Liver (tissue), 3 donors: Measurements from ENCODE around the gene MAPK11.

Experiments used
- EGR1 ChIP-seq, 2 donors: IDR thresholded peaks; 2 replicates each; pipeline ENCODE4 v1.6.1; 2016 to 2018; ENCODE audit warnings: antibody characterized with exemption in 2 of 2, low read depth in 2 of 2
- JUND ChIP-seq, 2 donors: IDR thresholded peaks; 2 replicates each; pipeline ENCODE4 v1.6.1; 2016; ENCODE audit warnings: antibody characterized with exemption in 2 of 2
- NR2F2 ChIP-seq: IDR thresholded peaks from 2 replicates; pipeline ENCODE4 v1.6.1; 2016; ENCODE audit warnings: antibody characterized with exemption
- RAD21 ChIP-seq, 2 donors: IDR thresholded peaks; 2 replicates each; pipeline ENCODE4 v1.6.1; 2016; ENCODE audit warnings: antibody characterized with exemption in 2 of 2, mild to moderate bottlenecking in 2 of 2
- RXRA ChIP-seq, 2 donors: IDR thresholded peaks; 2 replicates each; pipeline ENCODE4 v1.6.1; 2017 to 2018; ENCODE audit warnings: antibody characterized with exemption in 2 of 2, mild to moderate bottlenecking in 1 of 2
- SP1 ChIP-seq: IDR thresholded peaks from 2 replicates; pipeline ENCODE4 v1.6.1; 2018; ENCODE audit warnings: antibody characterized with exemption, mild to moderate bottlenecking
- TAF1 ChIP-seq: conservative IDR thresholded peaks from 2 replicates; pipeline ENCODE4 v1.6.1; 2016; ENCODE audit warnings: antibody characterized with exemption, mild to moderate bottlenecking
- YY1 ChIP-seq: IDR thresholded peaks from 2 replicates; pipeline ENCODE4 v1.6.1; 2016; ENCODE audit warnings: antibody characterized with exemption, mild to moderate bottlenecking
- TF ChIP-seq, protein P1 (sequence below): fragments of 150-350 bp; IDR thresholded peaks from 2 replicates; pipeline ENCODE4 v1.5.1; 2017; ENCODE audit warnings: improper control_type of control experiment, low read depth, low read length; ENCODE audit not compliant: missing input control
- TF ChIP-seq, protein P2 (sequence below): IDR thresholded peaks from 2 replicates; pipeline ENCODE4 v1.6.1; 2016; ENCODE audit warnings: antibody characterized with exemption
- TF ChIP-seq, protein P3 (sequence below): IDR thresholded peaks from 2 replicates; pipeline ENCODE4 v1.6.1; 2016; ENCODE audit warnings: antibody characterized with exemption
- TF ChIP-seq, protein P4 (sequence below): IDR thresholded peaks from 2 replicates; pipeline ENCODE4 v1.6.1; 2016; ENCODE audit warnings: antibody characterized with exemption, mild to moderate bottlenecking
- TF ChIP-seq, protein P5 (sequence below): IDR thresholded peaks from 2 replicates; pipeline ENCODE4 v1.6.1; 2016; ENCODE audit warnings: antibody characterized with exemption
- donor health status: healthy.
- donor health status: healthy.

DNA sequence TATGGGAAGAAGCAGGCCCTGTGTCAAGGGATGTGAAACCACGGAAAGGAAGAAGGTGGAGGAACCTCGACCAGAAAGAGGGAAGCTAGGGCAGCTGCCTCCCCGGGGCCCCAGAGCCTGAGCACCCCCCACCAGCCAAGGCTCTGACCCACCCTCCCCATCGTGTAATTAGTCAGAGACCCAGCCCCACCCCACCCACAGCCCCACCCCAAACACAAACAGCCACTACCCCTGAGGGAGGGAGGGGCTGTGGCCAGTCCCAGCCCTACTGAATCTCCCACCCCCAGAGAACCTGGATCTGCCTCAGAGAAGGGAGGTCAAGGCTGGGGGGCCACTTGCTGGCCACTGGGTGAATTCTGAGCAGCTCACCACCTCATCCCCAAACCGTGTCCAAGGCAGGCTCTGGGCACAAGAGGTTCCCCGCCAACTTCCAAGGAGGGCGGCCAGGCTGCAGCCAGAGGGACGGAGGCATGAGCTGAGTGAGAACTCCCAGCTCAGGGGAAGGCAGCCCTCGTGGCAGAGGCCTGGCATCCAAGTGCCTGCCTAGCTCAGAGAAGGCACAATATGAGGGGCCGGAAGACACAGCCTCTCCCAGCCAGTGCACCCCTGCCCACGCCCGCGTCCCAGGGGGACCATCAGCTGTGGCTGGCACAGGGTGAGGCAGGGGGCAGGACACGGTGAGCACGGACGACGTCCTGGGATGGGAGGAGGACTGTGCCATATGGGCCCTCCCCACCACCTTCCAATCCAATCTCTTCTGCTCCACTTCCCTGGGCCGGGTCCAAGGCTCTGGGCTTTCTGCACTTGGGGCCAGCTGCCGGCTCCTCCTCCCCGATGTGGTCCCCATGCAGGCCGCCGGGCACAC is 34.6 kb upstream of the MAPK11 start:
- TF ChIP-seq, protein P1, sequence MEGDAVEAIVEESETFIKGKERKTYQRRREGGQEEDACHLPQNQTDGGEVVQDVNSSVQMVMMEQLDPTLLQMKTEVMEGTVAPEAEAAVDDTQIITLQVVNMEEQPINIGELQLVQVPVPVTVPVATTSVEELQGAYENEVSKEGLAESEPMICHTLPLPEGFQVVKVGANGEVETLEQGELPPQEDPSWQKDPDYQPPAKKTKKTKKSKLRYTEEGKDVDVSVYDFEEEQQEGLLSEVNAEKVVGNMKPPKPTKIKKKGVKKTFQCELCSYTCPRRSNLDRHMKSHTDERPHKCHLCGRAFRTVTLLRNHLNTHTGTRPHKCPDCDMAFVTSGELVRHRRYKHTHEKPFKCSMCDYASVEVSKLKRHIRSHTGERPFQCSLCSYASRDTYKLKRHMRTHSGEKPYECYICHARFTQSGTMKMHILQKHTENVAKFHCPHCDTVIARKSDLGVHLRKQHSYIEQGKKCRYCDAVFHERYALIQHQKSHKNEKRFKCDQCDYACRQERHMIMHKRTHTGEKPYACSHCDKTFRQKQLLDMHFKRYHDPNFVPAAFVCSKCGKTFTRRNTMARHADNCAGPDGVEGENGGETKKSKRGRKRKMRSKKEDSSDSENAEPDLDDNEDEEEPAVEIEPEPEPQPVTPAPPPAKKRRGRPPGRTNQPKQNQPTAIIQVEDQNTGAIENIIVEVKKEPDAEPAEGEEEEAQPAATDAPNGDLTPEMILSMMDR, result no peak
- TF ChIP-seq TAF1 (no peak), EGR1 (IDR thresholded peaks at IDR 0.05; ENCODE audit: low read depth in 2 of 2) (no peak), NR2F2 (no peak), RAD21 (IDR thresholded peaks at IDR 0.05) (no peak), YY1 (no peak), JUND (IDR thresholded peaks at IDR 0.05) (no peak), SP1 (no peak), RXRA (IDR thresholded peaks at IDR 0.05) (no peak)
- TF ChIP-seq, protein P2, sequence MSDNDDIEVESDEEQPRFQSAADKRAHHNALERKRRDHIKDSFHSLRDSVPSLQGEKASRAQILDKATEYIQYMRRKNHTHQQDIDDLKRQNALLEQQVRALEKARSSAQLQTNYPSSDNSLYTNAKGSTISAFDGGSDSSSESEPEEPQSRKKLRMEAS, result no peak
- TF ChIP-seq, protein P3, sequence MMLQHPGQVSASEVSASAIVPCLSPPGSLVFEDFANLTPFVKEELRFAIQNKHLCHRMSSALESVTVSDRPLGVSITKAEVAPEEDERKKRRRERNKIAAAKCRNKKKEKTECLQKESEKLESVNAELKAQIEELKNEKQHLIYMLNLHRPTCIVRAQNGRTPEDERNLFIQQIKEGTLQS, result no peak
- TF ChIP-seq, protein P4, sequence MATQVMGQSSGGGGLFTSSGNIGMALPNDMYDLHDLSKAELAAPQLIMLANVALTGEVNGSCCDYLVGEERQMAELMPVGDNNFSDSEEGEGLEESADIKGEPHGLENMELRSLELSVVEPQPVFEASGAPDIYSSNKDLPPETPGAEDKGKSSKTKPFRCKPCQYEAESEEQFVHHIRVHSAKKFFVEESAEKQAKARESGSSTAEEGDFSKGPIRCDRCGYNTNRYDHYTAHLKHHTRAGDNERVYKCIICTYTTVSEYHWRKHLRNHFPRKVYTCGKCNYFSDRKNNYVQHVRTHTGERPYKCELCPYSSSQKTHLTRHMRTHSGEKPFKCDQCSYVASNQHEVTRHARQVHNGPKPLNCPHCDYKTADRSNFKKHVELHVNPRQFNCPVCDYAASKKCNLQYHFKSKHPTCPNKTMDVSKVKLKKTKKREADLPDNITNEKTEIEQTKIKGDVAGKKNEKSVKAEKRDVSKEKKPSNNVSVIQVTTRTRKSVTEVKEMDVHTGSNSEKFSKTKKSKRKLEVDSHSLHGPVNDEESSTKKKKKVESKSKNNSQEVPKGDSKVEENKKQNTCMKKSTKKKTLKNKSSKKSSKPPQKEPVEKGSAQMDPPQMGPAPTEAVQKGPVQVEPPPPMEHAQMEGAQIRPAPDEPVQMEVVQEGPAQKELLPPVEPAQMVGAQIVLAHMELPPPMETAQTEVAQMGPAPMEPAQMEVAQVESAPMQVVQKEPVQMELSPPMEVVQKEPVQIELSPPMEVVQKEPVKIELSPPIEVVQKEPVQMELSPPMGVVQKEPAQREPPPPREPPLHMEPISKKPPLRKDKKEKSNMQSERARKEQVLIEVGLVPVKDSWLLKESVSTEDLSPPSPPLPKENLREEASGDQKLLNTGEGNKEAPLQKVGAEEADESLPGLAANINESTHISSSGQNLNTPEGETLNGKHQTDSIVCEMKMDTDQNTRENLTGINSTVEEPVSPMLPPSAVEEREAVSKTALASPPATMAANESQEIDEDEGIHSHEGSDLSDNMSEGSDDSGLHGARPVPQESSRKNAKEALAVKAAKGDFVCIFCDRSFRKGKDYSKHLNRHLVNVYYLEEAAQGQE, result no peak
- TF ChIP-seq, protein P5, sequence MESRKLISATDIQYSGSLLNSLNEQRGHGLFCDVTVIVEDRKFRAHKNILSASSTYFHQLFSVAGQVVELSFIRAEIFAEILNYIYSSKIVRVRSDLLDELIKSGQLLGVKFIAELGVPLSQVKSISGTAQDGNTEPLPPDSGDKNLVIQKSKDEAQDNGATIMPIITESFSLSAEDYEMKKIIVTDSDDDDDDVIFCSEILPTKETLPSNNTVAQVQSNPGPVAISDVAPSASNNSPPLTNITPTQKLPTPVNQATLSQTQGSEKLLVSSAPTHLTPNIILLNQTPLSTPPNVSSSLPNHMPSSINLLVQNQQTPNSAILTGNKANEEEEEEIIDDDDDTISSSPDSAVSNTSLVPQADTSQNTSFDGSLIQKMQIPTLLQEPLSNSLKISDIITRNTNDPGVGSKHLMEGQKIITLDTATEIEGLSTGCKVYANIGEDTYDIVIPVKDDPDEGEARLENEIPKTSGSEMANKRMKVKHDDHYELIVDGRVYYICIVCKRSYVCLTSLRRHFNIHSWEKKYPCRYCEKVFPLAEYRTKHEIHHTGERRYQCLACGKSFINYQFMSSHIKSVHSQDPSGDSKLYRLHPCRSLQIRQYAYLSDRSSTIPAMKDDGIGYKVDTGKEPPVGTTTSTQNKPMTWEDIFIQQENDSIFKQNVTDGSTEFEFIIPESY, result no peak
